Skin epidermis (tissue), 12 donors: ENCODE measurements around the gene ELMO1.

Experiments
- H3K27ac ChIP-seq, 21 experiments: fragments of 200-600 bp; sonication (generic) in 11 of 21; one replicate each; pipeline ENCODE4 v1.5.0; 2020; ENCODE audit warnings: mild to moderate bottlenecking in 3 of 21, inconsistent platforms in 2 of 21, moderate library complexity in 2 of 21
- H3K4me3 ChIP-seq, 7 experiments: fragments of 200-600 bp; sonication (generic) in 2 of 7; one replicate each; pipeline ENCODE4 v1.5.0; 2020; ENCODE audit warnings: inconsistent platforms in 2 of 7, mild to moderate bottlenecking in 2 of 7, moderate library complexity in 1 of 7

The ELMO1 gene

GRCh38 chr7:37448636-37449361, at the start of gene ELMO1:
ELMO1 (minus strand) TSS chr7:37448864; CDS start chr7:37342690, 106,174 bp downstream.
- peak within 1 kb of the TSS; percentile 48 to 79 (median 68) for H3K4me3 ChIP-seq
- H3K27ac ChIP-seq, result peak within 1 kb of the TSS; percentile 74 to 99 (median 92)

GRCh38 chr7:37497576-37497975, 48.9 kb upstream of the ELMO1 start:
- no peak overlapping the region for H3K27ac ChIP-seq
- H3K4me3 ChIP-seq, result no peak overlapping the region

GRCh38 chr7:37495574-37496184, 47.0 kb upstream of the ELMO1 start:
- no peak overlapping the region for H3K4me3 ChIP-seq

GRCh38 chr7:37494926-37495325, 46.3 kb upstream of the ELMO1 start:
- no peak overlapping the region for H3K4me3 ChIP-seq
- no peak overlapping the region for H3K27ac ChIP-seq

More at GRCh38 chr7:37495574-37496184, 47.0 kb upstream of the ELMO1 start:
- H3K27ac ChIP-seq, result no peak overlapping the region

GRCh38 chr7:37493810-37494209, 45.1 kb upstream of the ELMO1 start:
- Histone ChIP-seq H3K27ac (no peak overlapping the region), H3K4me3 (no peak overlapping the region)

GRCh38 chr7:37493123-37493522, 44.5 kb upstream of the ELMO1 start:
- no peak overlapping the region for H3K4me3 ChIP-seq
- no peak overlapping the region for H3K27ac ChIP-seq

GRCh38 chr7:37491919-37492694, 43.4 kb upstream of the ELMO1 start:
- Histone ChIP-seq H3K4me3 (no peak overlapping the region), H3K27ac (no peak overlapping the region)

- Histone ChIP-seq H3K4me3 (no peak overlapping the region), H3K27ac (no peak overlapping the region)
Observed at GRCh38 chr7:37489703-37490102, 41.0 kb upstream of the ELMO1 start.

- Histone ChIP-seq H3K4me3 (no peak overlapping the region), H3K27ac (no peak overlapping the region)
Observed at GRCh38 chr7:37488163-37488764, 39.6 kb upstream of the ELMO1 start.

- H3K27ac ChIP-seq, result no peak overlapping the region
Observed at GRCh38 chr7:37484426-37485073, 35.9 kb upstream of the ELMO1 start.

GRCh38 chr7:37483627-37484026, 35.0 kb upstream of the ELMO1 start:
- H3K4me3 ChIP-seq, result no peak overlapping the region
- no peak overlapping the region for H3K27ac ChIP-seq

More at GRCh38 chr7:37484426-37485073, 35.9 kb upstream of the ELMO1 start:
- H3K4me3 ChIP-seq, result no peak overlapping the region

- H3K27ac ChIP-seq, result no peak overlapping the region
- no peak overlapping the region for H3K4me3 ChIP-seq
Observed at GRCh38 chr7:37482953-37483352, 34.3 kb upstream of the ELMO1 start.

- Histone ChIP-seq H3K27ac (no peak overlapping the region), H3K4me3 (no peak overlapping the region)
Observed at GRCh38 chr7:37482505-37482904, 33.8 kb upstream of the ELMO1 start.

- H3K27ac ChIP-seq, result no peak overlapping the region
Observed at GRCh38 chr7:37481722-37482288, 33.1 kb upstream of the ELMO1 start.

GRCh38 chr7:37481154-37481553, 32.5 kb upstream of the ELMO1 start:
- H3K27ac ChIP-seq, result peak overlapping the region in 2 of 21 experiments; percentile 20 to 63
- no peak overlapping the region for H3K4me3 ChIP-seq

More at GRCh38 chr7:37481722-37482288, 33.1 kb upstream of the ELMO1 start:
- no peak overlapping the region for H3K4me3 ChIP-seq

GRCh38 chr7:37480041-37481031, 31.7 kb upstream of the ELMO1 start:
- Histone ChIP-seq H3K27ac (peak overlapping the region in 2 of 21 experiments; percentile 20 to 63), H3K4me3 (no peak overlapping the region)

GRCh38 chr7:37476881-37477450, 28.3 kb upstream of the ELMO1 start:
- Histone ChIP-seq H3K4me3 (no peak overlapping the region), H3K27ac (no peak overlapping the region)

GRCh38 chr7:37476428-37476827, 27.8 kb upstream of the ELMO1 start:
- Histone ChIP-seq H3K27ac (no peak overlapping the region), H3K4me3 (no peak overlapping the region)
